WTC11 (cell line): ENCODE data around the gene EML2. TPM values are rescaled to one million over a fixed set of nuclear protein-coding genes. Genes with fewer than 3 reads are reported as not detected.

Experiments
- AFF4 ChIP-seq: sonication (generic); formaldehyde crosslinking; IDR thresholded peaks from 2 replicates; pipeline ENCODE4 v1.8.1; 2023; ENCODE audit warnings: mild to moderate bottlenecking, missing genetic modification reagents, borderline replicate concordance
- AR ChIP-seq: fragments of 250-450 bp; sonication (Bioruptor Pico); IDR thresholded peaks from 2 replicates; pipeline ENCODE4 v1.9.0; 2021; ENCODE audit warnings: mild to moderate bottlenecking
- ARID4B ChIP-seq: sonication (generic); formaldehyde crosslinking; IDR thresholded peaks from 2 replicates; pipeline ENCODE4 v1.8.0; 2023; ENCODE audit warnings: missing genetic modification reagents, mild to moderate bottlenecking, borderline replicate concordance
- ATF1 ChIP-seq: sonication (generic); formaldehyde crosslinking; IDR thresholded peaks from 2 replicates; pipeline ENCODE4 v1.8.1; 2023; ENCODE audit warnings: mild to moderate bottlenecking, moderate library complexity, missing genetic modification reagents
- ELF4 ChIP-seq: sonication (generic); formaldehyde crosslinking; IDR thresholded peaks from 2 replicates; pipeline ENCODE4 v1.8.1; 2022; ENCODE audit warnings: low read depth, mild to moderate bottlenecking, moderate library complexity, missing genetic modification reagents
- ETV6 ChIP-seq: sonication (generic); formaldehyde crosslinking; IDR thresholded peaks from 2 replicates; pipeline ENCODE4 v1.8.1; 2022; ENCODE audit warnings: mild to moderate bottlenecking, missing genetic modification reagents
- FOXP4 ChIP-seq: sonication (generic); formaldehyde crosslinking; IDR thresholded peaks from 2 replicates; pipeline ENCODE4 v1.8.0; 2022; ENCODE audit warnings: mild to moderate bottlenecking, missing genetic modification reagents
- HMGXB4 ChIP-seq: sonication (generic); formaldehyde crosslinking; IDR thresholded peaks from 2 replicates; pipeline ENCODE4 v1.8.1; 2023; ENCODE audit warnings: mild to moderate bottlenecking, moderate library complexity, missing genetic modification reagents
- IRF2 ChIP-seq: sonication (generic); formaldehyde crosslinking; IDR thresholded peaks from 2 replicates; pipeline ENCODE4 v1.8.0; 2022; ENCODE audit warnings: low read depth, missing genetic modification reagents, borderline replicate concordance
- MLX ChIP-seq: sonication (generic); formaldehyde crosslinking; IDR thresholded peaks from 2 replicates; pipeline ENCODE4 v1.8.1; 2023; ENCODE audit warnings: mild to moderate bottlenecking, missing genetic modification reagents, moderate library complexity
- NFE2L1 ChIP-seq: sonication (generic); formaldehyde crosslinking; IDR thresholded peaks from 2 replicates; pipeline ENCODE4 v1.8.1; 2023; ENCODE audit warnings: missing genetic modification reagents
- NR2C2 ChIP-seq: sonication (generic); formaldehyde crosslinking; IDR thresholded peaks from 2 replicates; pipeline ENCODE4 v1.8.0; 2022; ENCODE audit warnings: mild to moderate bottlenecking, missing genetic modification reagents
- RELA ChIP-seq: sonication (generic); formaldehyde crosslinking; IDR thresholded peaks from 2 replicates; pipeline ENCODE4 v1.8.1; 2022; ENCODE audit warnings: missing genetic modification reagents, mild to moderate bottlenecking, borderline replicate concordance
- RORB ChIP-seq: fragments of 250-450 bp; sonication (Bioruptor Pico); IDR thresholded peaks from 2 replicates; pipeline ENCODE4 v1.9.0; 2021; ENCODE audit warnings: mild to moderate bottlenecking
- TP53 ChIP-seq: sonication (generic); formaldehyde crosslinking; IDR thresholded peaks from 2 replicates; pipeline ENCODE4 v1.8.1; 2023; ENCODE audit warnings: mild to moderate bottlenecking, missing genetic modification reagents
- USF2 ChIP-seq: sonication (generic); formaldehyde crosslinking; IDR thresholded peaks from 2 replicates; pipeline ENCODE4 v1.8.1; 2023; ENCODE audit warnings: mild to moderate bottlenecking, missing genetic modification reagents, moderate library complexity
- ZNF232 ChIP-seq: sonication (generic); formaldehyde crosslinking; IDR thresholded peaks from 2 replicates; pipeline ENCODE4 v1.8.0; 2022; ENCODE audit warnings: mild to moderate bottlenecking, missing genetic modification reagents
- ZNF317 ChIP-seq: sonication (generic); formaldehyde crosslinking; IDR thresholded peaks from 2 replicates; pipeline ENCODE4 v1.8.1; 2023; ENCODE audit warnings: low read depth, mild to moderate bottlenecking, moderate library complexity, missing genetic modification reagents, borderline replicate concordance
- ZNF396 ChIP-seq: fragments of 250-450 bp; sonication (Bioruptor Pico); IDR thresholded peaks from 2 replicates; pipeline ENCODE4 v1.8.0; 2021; ENCODE audit warnings: mild to moderate bottlenecking, moderate library complexity, borderline replicate concordance
- ZSCAN18 ChIP-seq: fragments of 250-450 bp; sonication (Bioruptor Pico); IDR thresholded peaks from 2 replicates; pipeline ENCODE4 v2.1.2; 2022; ENCODE audit warnings: mild to moderate bottlenecking, moderate library complexity
- total RNA-seq: library from RNA; stranded (reverse); gene quantifications from 3 replicates; pipeline ENCODE4 v1.2.3, GENCODE V29; 2021

The EML2 gene
- total RNA-seq, 1 experiment from 2014 or later = 63.3 TPM

GRCh38 chr19:45591004-45591637 is 48.1 kb downstream of the EML2 start (continued):
- no peak for TF ChIP-seq AFF4 (CRISPR knock-in tag)
- peak; percentile 84 for TF ChIP-seq FOXP4
- no peak for TF ChIP-seq ELF4 (CRISPR knock-in tag)
- TF ChIP-seq ATF1 (CRISPR knock-in tag) = no peak
- TF ChIP-seq NFE2L1 (CRISPR knock-in tag) = peak; percentile 92; the same call in 1 of the 2 replicates
- no peak for TF ChIP-seq ZSCAN18
- TF ChIP-seq USF2 (CRISPR knock-in tag) = peak; percentile 91
- no peak for TF ChIP-seq AR (CRISPR knock-in tag)
- peak; percentile 83 for TF ChIP-seq ETV6 (CRISPR knock-in tag)
- TF ChIP-seq RORB (CRISPR knock-in tag) = no peak
- TF ChIP-seq ARID4B (CRISPR knock-in tag) = peak; percentile 72; the same call in 1 of the 2 replicates
- TF ChIP-seq MLX (CRISPR knock-in tag) = no peak
- no peak for TF ChIP-seq RELA (CRISPR knock-in tag)
- 0 out of 2 replicates have a peak, but pooled peaks have one; percentile 84 for TF ChIP-seq TP53
- no peak for TF ChIP-seq ZNF396
- TF ChIP-seq ZNF317 = no peak
- TF ChIP-seq HMGXB4 (CRISPR knock-in tag) = peak; percentile 81
- TF ChIP-seq IRF2 (CRISPR knock-in tag) = no peak
- TF ChIP-seq ZNF232 (CRISPR knock-in tag) = no peak
- no peak for TF ChIP-seq NR2C2 (CRISPR knock-in tag)
